Middle frontal gyrus (tissue), 1 donor: Measurements from ENCODE around the gene ATP2B1.

Experiments used
- DNase-seq: peaks from one replicate; pipeline ENCODE4 v3.0.0-alpha.2; 2015; ENCODE audit warnings: low spot score; ENCODE audit errors: extremely low spot score

Gene ATP2B1

GRCh38 chr12:89694542-89694941 lies 14.1 kb downstream of the ATP2B1 start:
- DNase-seq: no peak

GRCh38 chr12:89693639-89694202 lies 14.9 kb downstream of the ATP2B1 start:
- no peak for DNase-seq

GRCh38 chr12:89692439-89692838 lies 16.2 kb downstream of the ATP2B1 start:
- no peak for DNase-seq

GRCh38 chr12:89691659-89692058 lies 17.0 kb downstream of the ATP2B1 start:
- DNase-seq: no peak

- DNase-seq: no peak
Measured at GRCh38 chr12:89690925-89691324, 17.7 kb downstream of the ATP2B1 start.

GRCh38 chr12:89689306-89689705 lies 19.3 kb downstream of the ATP2B1 start:
- no peak for DNase-seq

GRCh38 chr12:89686311-89686710 lies 22.3 kb downstream of the ATP2B1 start:
- DNase-seq: no peak

- no peak for DNase-seq
Measured at GRCh38 chr12:89685363-89685972, 23.2 kb downstream of the ATP2B1 start.

GRCh38 chr12:89684136-89684535 lies 24.5 kb downstream of the ATP2B1 start:
- no peak for DNase-seq

GRCh38 chr12:89682284-89682683 lies 26.4 kb downstream of the ATP2B1 start:
- no peak for DNase-seq

- DNase-seq: no peak
Measured at GRCh38 chr12:89680409-89680808, 28.2 kb downstream of the ATP2B1 start.

GRCh38 chr12:89679631-89680030 lies 29.0 kb downstream of the ATP2B1 start:
- DNase-seq: no peak

- DNase-seq: no peak
Measured at GRCh38 chr12:89678225-89678624, 30.4 kb downstream of the ATP2B1 start.

- DNase-seq: no peak
Measured at GRCh38 chr12:89676930-89677329, 31.7 kb downstream of the ATP2B1 start.

GRCh38 chr12:89674326-89674942 lies 34.2 kb downstream of the ATP2B1 start:
- DNase-seq: no peak

- DNase-seq: no peak
Measured at GRCh38 chr12:89673603-89674002, 35.0 kb downstream of the ATP2B1 start.

GRCh38 chr12:89672589-89672979 lies 36.1 kb downstream of the ATP2B1 start:
- no peak for DNase-seq

GRCh38 chr12:89671469-89671868 lies 37.2 kb downstream of the ATP2B1 start:
- DNase-seq: no peak

- DNase-seq: no peak
Measured at GRCh38 chr12:89669197-89669596, 39.4 kb downstream of the ATP2B1 start.

- peak; percentile 55 for DNase-seq
Measured at GRCh38 chr12:89665556-89665955, 43.1 kb downstream of the ATP2B1 start.

- no peak for DNase-seq
Measured at GRCh38 chr12:89664441-89664840, 44.2 kb downstream of the ATP2B1 start.

- no peak for DNase-seq
Measured at GRCh38 chr12:89663577-89664357, 44.9 kb downstream of the ATP2B1 start.
